ENCODE measurements around the gene SIX2. TPM values are rescaled to one million over a fixed set of nuclear protein-coding genes. Genes with fewer than 3 reads are reported as not detected.

Gene SIX2
- total and polyA plus RNA-seq, 2 of the 13 experiments (the other 11 are each of a cell fraction or from before 2014, with no cell fraction given): not detected

DNA sequence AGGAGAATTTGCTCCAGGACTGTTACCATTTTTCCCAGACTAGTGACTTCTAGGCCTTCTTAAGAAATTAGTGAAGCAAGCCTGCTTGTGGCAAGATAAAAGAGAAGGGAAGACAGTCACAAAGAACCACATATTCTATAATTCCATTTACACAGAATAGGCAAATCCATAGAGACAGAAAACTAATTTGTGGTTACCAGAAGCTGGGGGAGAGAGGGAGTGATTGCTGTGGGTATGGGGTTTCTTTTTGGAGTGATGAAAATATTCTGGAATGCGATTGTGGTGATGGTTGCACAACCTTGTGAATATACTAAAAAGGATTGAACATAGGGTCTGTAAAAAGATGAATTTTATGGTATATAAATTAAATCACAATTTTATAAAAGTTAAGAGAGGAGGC lies 37.5 kb upstream of the SIX2 start (continued):
- TF ChIP-seq, protein P1, sequence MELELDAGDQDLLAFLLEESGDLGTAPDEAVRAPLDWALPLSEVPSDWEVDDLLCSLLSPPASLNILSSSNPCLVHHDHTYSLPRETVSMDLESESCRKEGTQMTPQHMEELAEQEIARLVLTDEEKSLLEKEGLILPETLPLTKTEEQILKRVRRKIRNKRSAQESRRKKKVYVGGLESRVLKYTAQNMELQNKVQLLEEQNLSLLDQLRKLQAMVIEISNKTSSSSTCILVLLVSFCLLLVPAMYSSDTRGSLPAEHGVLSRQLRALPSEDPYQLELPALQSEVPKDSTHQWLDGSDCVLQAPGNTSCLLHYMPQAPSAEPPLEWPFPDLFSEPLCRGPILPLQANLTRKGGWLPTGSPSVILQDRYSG (CRISPR knock-in tag; IDR thresholded peaks at IDR 0.05): no peak
- no peak for TF ChIP-seq POLR2AphosphoS5 (IDR thresholded peaks at IDR 0.05; ENCODE audit: low read depth, low read length)
- TF ChIP-seq ATAD3A (CRISPR knock-in tag; IDR thresholded peaks at IDR 0.05): no peak
- TF ChIP-seq KLF9 (CRISPR knock-in tag; IDR thresholded peaks at IDR 0.05; ENCODE audit: low read depth): no peak
- TF ChIP-seq ZNF792 (CRISPR knock-in tag; IDR thresholded peaks at IDR 0.05): no peak

- Histone ChIP-seq H3K9ac (ENCODE audit: insufficient read depth, low read depth, low read length) (no peak overlapping the region), H4K20me1 (ENCODE audit: insufficient read depth, low read length) (no peaks in the 10 kb centered on the region), H2AFZ (ENCODE audit: low read length) (no peak overlapping the region), H3K4me3 (replicated peaks in 1 of 3; ENCODE audit: insufficient read depth in 1 of 3, low read depth in 2 of 3, low read length in 3 of 3) (no peak overlapping the region), H3K79me2 (ENCODE audit: insufficient read depth, low read length) (no peaks in the 10 kb centered on the region), H3K9me3 (ENCODE audit: low read length) (no peaks in the 10 kb centered on the region), H3K36me3 (replicated peaks in 1 of 2; ENCODE audit: control insufficient read depth in 1 of 2, insufficient read depth in 2 of 2, low read length in 2 of 2) (no peaks in the 10 kb centered on the region), H3K27me3 (ENCODE audit: control insufficient read depth in 1 of 2, insufficient read depth in 2 of 2, low read length in 2 of 2) (peaks cover 0 to 26% of the 10 kb centered on the region in 2 experiments; a peak in 4 of 5 replicates), H3K4me1 (ENCODE audit: insufficient read depth, low read length) (peaks cover 11% of the 10 kb centered on the region; the same call in 1 of the 2 replicates), H3K4me2 (ENCODE audit: low read depth, low read length) (no peak overlapping the region), H3K27ac (ENCODE audit: extremely low read length, insufficient read depth, low read length) (no peak overlapping the region)
- in situ Hi-C loops (cut with HindIII; ENCODE audit: extremely low pct_ligation_motif_present, low pct_unique_long_range_greater_than_20kb): no loop called here
- no peak for FAIRE-seq
- no peak for ATAC-seq
- TF ChIP-seq TEF (CRISPR knock-in tag; IDR thresholded peaks at IDR 0.05) (no peak), ZBTB34 (CRISPR knock-in tag; IDR thresholded peaks at IDR 0.05) (no peak), ZFY (CRISPR knock-in tag; IDR thresholded peaks at IDR 0.05) (no peak), ZSCAN12 (CRISPR knock-in tag; IDR thresholded peaks at IDR 0.05) (no peak)
- ChIA-PET POLR2A (no interaction called here), CTCF (ENCODE audit: low intra/inter-chr PET ratio, low total read pairs) (no interaction called here)
- BruUV-seq (replicated peaks): no TSS peak
- 18% methylated on average over 3 of the region's 3 CpGs for WGBS (ENCODE audit: low lambda C conversion rate)
- intact Hi-C loops (cut with micrococcal nuclease; ENCODE audit: unreplicated experiment): no loop called here
- no peak for DNase-seq (ENCODE audit: low spot score)
These were observed 36.5 kb upstream of the SIX2 start for GRCh38 chr2:45045706-45046105.

Data from HepG2 (cell line).